NB4 (cell line): ENCODE measurements around the gene PRKCSH.

Experiments
- POLR2A ChIP-seq: IDR thresholded peaks from 2 replicates; pipeline ENCODE4 v1.6.1; 2011; ENCODE audit warnings: mild to moderate bottlenecking; ENCODE audit not compliant: insufficient read length; ENCODE audit errors: extremely low read depth
- TF ChIP-seq, protein P1 (sequence below): IDR thresholded peaks from one replicate; pipeline ENCODE4 v1.5.1; 2012; ENCODE audit warnings: low read depth, low read length
- TF ChIP-seq, protein P2 (sequence below): IDR thresholded peaks from 2 replicates; pipeline ENCODE4 v1.6.1; 2011; ENCODE audit warnings: low read depth, low read length

DNA sequence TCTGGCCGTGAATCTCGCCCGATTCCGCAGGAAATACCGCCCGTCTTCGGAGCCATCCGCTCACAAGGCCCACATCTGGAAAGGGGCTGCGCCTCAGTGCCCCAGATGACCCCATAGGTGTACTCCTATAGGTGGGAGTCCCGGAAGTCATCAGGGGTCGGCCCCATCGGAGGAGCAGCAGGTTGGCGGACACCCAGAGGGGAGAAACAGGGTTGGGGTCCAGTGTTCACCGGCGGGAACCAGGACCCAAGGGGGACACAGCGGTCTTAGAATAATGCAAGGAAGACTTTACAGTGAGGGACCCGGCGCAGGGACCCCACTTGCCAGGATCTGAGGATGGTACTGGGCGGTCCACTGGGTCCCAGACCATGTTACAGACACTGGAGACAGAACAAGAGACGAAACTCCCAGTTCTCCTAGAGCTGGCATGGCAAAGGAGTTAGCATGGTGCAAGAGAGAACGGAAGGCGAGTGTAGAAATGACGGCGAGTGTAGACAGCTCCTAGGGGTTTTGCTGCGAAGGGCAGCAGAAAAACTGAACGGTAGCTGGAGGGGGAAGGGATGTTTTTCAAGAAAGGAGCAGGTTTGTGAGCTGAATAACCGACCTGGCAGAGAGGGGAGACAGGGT, 12.2 kb upstream of the PRKCSH start:
- TF ChIP-seq, protein P1, sequence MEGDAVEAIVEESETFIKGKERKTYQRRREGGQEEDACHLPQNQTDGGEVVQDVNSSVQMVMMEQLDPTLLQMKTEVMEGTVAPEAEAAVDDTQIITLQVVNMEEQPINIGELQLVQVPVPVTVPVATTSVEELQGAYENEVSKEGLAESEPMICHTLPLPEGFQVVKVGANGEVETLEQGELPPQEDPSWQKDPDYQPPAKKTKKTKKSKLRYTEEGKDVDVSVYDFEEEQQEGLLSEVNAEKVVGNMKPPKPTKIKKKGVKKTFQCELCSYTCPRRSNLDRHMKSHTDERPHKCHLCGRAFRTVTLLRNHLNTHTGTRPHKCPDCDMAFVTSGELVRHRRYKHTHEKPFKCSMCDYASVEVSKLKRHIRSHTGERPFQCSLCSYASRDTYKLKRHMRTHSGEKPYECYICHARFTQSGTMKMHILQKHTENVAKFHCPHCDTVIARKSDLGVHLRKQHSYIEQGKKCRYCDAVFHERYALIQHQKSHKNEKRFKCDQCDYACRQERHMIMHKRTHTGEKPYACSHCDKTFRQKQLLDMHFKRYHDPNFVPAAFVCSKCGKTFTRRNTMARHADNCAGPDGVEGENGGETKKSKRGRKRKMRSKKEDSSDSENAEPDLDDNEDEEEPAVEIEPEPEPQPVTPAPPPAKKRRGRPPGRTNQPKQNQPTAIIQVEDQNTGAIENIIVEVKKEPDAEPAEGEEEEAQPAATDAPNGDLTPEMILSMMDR: no peak
- TF ChIP-seq POLR2A: no peak
- TF ChIP-seq, protein P2, sequence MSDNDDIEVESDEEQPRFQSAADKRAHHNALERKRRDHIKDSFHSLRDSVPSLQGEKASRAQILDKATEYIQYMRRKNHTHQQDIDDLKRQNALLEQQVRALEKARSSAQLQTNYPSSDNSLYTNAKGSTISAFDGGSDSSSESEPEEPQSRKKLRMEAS: no peak
